ENCODE measurements around the gene KCNMB3. TPM values are rescaled to one million over a fixed set of nuclear protein-coding genes. Genes with fewer than 3 reads are reported as not detected.

KCNMB3 gene
- polyA plus RNA-seq, 1 donor from 2014 or later, result 0.16 TPM

- Histone ChIP-seq H3K4me3 (ENCODE audit: low read length) (no peak overlapping the region), H3K79me2 (replicated peaks; ENCODE audit: insufficient read depth, low read length) (no peaks in the 10 kb centered on the region), H4K20me1 (ENCODE audit: insufficient read depth) (no peaks in the 10 kb centered on the region), H3K4me2 (ENCODE audit: low read length) (no peak overlapping the region), H3K27ac (ENCODE audit: low read length) (no peak overlapping the region), H3K27me3 (ENCODE audit: insufficient read depth, low read depth, low read length) (no peaks in the 10 kb centered on the region), H3K9me3 (ENCODE audit: low read length) (no peaks in the 10 kb centered on the region), H3K36me3 (ENCODE audit: insufficient read depth, low read length) (no peaks in the 10 kb centered on the region), H3F3A (ENCODE audit: insufficient read depth, low read length, poor library complexity, severe bottlenecking) (no peaks in the 10 kb centered on the region), H3K9me2 (ENCODE audit: insufficient read depth, low read length) (no peaks in the 10 kb centered on the region), H2AFZ (ENCODE audit: low read depth, low read length) (no peak overlapping the region), H3K9ac (ENCODE audit: low read length) (no peak overlapping the region)
- TF ChIP-seq POLR2AphosphoS5 (IDR thresholded peaks at IDR 0.05) (no peak), TAF1 (IDR thresholded peaks at IDR 0.05; ENCODE audit: low read depth) (no peak), EP300 (conservative IDR thresholded peaks at IDR 0.05; ENCODE audit: poor library complexity, severe bottlenecking) (no peak), MXI1 (conservative IDR thresholded peaks at IDR 0.05; ENCODE audit: poor library complexity, severe bottlenecking) (no peak), EZH2 (IDR thresholded peaks at IDR 0.05; ENCODE audit: borderline replicate concordance, insufficient read depth, low read length, poor library complexity, severe bottlenecking) (no peak), SMC3 (conservative IDR thresholded peaks at IDR 0.05; ENCODE audit: poor library complexity) (no peak), RAD21 (conservative IDR thresholded peaks at IDR 0.05) (no peak), CTCF (IDR thresholded peaks at IDR 0.05; ENCODE audit: poor library complexity, severe bottlenecking) (no peak), REST (IDR thresholded peaks at IDR 0.05; ENCODE audit: borderline replicate concordance) (no peak)
Measured at GRCh38 chr3:179281825-179282224, 30.9 kb upstream of the KCNMB3 start.

GRCh38 chr3:179279837-179280236 lies 28.9 kb upstream of the KCNMB3 start:
- Histone ChIP-seq H3K27me3 (ENCODE audit: insufficient read depth, low read depth, low read length) (no peaks in the 10 kb centered on the region), H3K9me2 (ENCODE audit: insufficient read depth, low read length) (no peaks in the 10 kb centered on the region), H2AFZ (ENCODE audit: low read depth, low read length) (no peak overlapping the region), H3K9me3 (ENCODE audit: low read length) (no peaks in the 10 kb centered on the region), H3K27ac (ENCODE audit: low read length) (no peak overlapping the region), H3K36me3 (ENCODE audit: insufficient read depth, low read length) (no peaks in the 10 kb centered on the region), H4K20me1 (ENCODE audit: insufficient read depth) (no peaks in the 10 kb centered on the region), H3F3A (ENCODE audit: insufficient read depth, low read length, poor library complexity, severe bottlenecking) (no peaks in the 10 kb centered on the region), H3K4me3 (ENCODE audit: low read length) (no peak overlapping the region), H3K4me2 (ENCODE audit: low read length) (no peak overlapping the region), H3K9ac (ENCODE audit: low read length) (no peak overlapping the region), H3K79me2 (replicated peaks; ENCODE audit: insufficient read depth, low read length) (no peaks in the 10 kb centered on the region)
- TF ChIP-seq TAF1 (IDR thresholded peaks at IDR 0.05; ENCODE audit: low read depth) (no peak), EZH2 (IDR thresholded peaks at IDR 0.05; ENCODE audit: borderline replicate concordance, insufficient read depth, low read length, poor library complexity, severe bottlenecking) (no peak), EP300 (conservative IDR thresholded peaks at IDR 0.05; ENCODE audit: poor library complexity, severe bottlenecking) (no peak), CTCF (IDR thresholded peaks at IDR 0.05; ENCODE audit: poor library complexity, severe bottlenecking) (no peak), MXI1 (conservative IDR thresholded peaks at IDR 0.05; ENCODE audit: poor library complexity, severe bottlenecking) (no peak), SMC3 (conservative IDR thresholded peaks at IDR 0.05; ENCODE audit: poor library complexity) (no peak), POLR2AphosphoS5 (IDR thresholded peaks at IDR 0.05) (no peak), RAD21 (conservative IDR thresholded peaks at IDR 0.05) (no peak), REST (IDR thresholded peaks at IDR 0.05; ENCODE audit: borderline replicate concordance) (no peak)

All from neural cell (in vitro differentiated cells).